ENCODE measurements around the gene PRICKLE3. TPM values are rescaled to one million over a fixed set of nuclear protein-coding genes. Genes with fewer than 3 reads are reported as not detected.

The PRICKLE3 gene
- total and polyA plus RNA-seq, 2 experiments from 2014 or later = 4.7 to 13.7 TPM

DNA sequence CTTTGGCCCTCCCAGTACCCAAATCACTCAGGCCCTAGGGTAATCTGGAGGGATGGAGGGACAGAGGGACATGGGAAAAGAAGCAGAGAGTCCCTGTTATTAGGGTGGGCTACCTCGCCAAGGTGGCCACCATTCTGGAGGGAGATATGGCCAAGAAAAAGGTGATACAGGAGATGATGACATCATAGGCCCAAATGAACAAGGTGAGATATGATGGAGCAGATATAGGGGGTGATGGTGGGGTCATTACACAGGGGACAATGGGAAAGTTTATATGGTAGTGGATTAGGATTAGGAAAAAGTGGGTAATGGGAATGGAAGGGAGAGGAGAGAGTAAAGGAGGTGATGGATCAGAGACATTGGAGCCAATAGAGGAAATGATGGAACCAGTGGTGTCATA, 26.7 kb upstream of the PRICKLE3 start:
- no peaks in the 10 kb centered on the region for H3K79me2 ChIP-seq (replicated peaks; ENCODE audit: insufficient read depth)
- ATAC-seq (no peak), DNase-seq (ENCODE audit: low spot score) (no peak)
- TF ChIP-seq, protein P1, sequence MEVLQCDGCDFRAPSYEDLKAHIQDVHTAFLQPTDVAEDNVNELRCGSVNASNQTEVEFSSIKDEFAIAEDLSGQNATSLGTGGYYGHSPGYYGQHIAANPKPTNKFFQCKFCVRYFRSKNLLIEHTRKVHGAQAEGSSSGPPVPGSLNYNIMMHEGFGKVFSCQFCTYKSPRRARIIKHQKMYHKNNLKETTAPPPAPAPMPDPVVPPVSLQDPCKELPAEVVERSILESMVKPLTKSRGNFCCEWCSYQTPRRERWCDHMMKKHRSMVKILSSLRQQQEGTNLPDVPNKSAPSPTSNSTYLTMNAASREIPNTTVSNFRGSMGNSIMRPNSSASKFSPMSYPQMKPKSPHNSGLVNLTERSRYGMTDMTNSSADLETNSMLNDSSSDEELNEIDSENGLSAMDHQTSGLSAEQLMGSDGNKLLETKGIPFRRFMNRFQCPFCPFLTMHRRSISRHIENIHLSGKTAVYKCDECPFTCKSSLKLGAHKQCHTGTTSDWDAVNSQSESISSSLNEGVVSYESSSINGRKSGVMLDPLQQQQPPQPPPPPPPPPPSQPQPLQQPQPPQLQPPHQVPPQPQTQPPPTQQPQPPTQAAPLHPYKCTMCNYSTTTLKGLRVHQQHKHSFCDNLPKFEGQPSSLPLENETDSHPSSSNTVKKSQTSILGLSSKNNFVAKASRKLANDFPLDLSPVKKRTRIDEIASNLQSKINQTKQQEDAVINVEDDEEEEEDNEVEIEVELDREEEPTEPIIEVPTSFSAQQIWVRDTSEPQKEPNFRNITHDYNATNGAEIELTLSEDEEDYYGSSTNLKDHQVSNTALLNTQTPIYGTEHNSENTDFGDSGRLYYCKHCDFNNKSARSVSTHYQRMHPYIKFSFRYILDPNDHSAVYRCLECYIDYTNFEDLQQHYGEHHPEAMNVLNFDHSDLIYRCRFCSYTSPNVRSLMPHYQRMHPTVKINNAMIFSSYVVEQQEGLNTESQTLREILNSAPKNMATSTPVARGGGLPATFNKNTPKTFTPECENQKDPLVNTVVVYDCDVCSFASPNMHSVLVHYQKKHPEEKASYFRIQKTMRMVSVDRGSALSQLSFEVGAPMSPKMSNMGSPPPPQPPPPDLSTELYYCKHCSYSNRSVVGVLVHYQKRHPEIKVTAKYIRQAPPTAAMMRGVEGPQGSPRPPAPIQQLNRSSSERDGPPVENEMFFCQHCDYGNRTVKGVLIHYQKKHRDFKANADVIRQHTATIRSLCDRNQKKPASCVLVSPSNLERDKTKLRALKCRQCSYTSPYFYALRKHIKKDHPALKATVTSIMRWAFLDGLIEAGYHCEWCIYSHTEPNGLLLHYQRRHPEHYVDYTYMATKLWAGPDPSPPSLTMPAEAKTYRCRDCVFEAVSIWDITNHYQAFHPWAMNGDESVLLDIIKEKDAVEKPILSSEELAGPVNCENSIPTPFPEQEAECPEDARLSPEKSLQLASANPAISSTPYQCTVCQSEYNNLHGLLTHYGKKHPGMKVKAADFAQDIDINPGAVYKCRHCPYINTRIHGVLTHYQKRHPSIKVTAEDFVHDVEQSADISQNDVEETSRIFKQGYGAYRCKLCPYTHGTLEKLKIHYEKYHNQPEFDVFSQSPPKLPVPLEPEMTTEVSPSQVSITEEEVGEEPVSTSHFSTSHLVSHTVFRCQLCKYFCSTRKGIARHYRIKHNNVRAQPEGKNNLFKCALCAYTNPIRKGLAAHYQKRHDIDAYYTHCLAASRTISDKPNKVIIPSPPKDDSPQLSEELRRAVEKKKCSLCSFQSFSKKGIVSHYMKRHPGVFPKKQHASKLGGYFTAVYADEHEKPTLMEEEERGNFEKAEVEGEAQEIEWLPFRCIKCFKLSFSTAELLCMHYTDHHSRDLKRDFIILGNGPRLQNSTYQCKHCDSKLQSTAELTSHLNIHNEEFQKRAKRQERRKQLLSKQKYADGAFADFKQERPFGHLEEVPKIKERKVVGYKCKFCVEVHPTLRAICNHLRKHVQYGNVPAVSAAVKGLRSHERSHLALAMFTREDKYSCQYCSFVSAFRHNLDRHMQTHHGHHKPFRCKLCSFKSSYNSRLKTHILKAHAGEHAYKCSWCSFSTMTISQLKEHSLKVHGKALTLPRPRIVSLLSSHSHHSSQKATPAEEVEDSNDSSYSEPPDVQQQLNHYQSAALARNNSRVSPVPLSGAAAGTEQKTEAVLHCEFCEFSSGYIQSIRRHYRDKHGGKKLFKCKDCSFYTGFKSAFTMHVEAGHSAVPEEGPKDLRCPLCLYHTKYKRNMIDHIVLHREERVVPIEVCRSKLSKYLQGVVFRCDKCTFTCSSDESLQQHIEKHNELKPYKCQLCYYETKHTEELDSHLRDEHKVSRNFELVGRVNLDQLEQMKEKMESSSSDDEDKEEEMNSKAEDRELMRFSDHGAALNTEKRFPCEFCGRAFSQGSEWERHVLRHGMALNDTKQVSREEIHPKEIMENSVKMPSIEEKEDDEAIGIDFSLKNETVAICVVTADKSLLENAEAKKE (CRISPR knock-in tag; IDR thresholded peaks at IDR 0.05) = no peak
- no peaks in the 10 kb centered on the region for H3F3A ChIP-seq (replicated peaks; ENCODE audit: low read depth)
- no peaks in the 10 kb centered on the region for H3K9me2 ChIP-seq (ENCODE audit: insufficient read depth)
- no peak overlapping the region for H3K27ac Mint-ChIP-seq
- no peak overlapping the region for H3K4me2 ChIP-seq
- H3K27ac ChIP-seq (ENCODE audit: low read depth) = no peak overlapping the region
- no peaks in the 10 kb centered on the region for H4K20me1 ChIP-seq (replicated peaks; ENCODE audit: insufficient read depth)
- H3K36me3 Mint-ChIP-seq (ENCODE audit: low read depth) = no peaks in the 10 kb centered on the region
- H2AFZ ChIP-seq = no peak overlapping the region
- no peaks in the 10 kb centered on the region; the same call in 2 of the 3 replicates for H3K4me1 Mint-ChIP-seq
- no peaks in the 10 kb centered on the region for H3K36me3 ChIP-seq (ENCODE audit: insufficient read depth)
- H3K4me3 Mint-ChIP-seq = no peak overlapping the region
- H3K27me3 Mint-ChIP-seq (ENCODE audit: insufficient read depth, low read depth, poor library complexity) = peaks cover 2% of the 10 kb centered on the region
- no peaks in the 10 kb centered on the region for H3K27me3 ChIP-seq (ENCODE audit: insufficient read depth)
- H3K9me3 Mint-ChIP-seq = no peaks in the 10 kb centered on the region
- no peak overlapping the region for H3K4me3 ChIP-seq
- H3K4me1 ChIP-seq (ENCODE audit: insufficient read depth) = no peaks in the 10 kb centered on the region; the same call in 1 of the 2 replicates

DNA sequence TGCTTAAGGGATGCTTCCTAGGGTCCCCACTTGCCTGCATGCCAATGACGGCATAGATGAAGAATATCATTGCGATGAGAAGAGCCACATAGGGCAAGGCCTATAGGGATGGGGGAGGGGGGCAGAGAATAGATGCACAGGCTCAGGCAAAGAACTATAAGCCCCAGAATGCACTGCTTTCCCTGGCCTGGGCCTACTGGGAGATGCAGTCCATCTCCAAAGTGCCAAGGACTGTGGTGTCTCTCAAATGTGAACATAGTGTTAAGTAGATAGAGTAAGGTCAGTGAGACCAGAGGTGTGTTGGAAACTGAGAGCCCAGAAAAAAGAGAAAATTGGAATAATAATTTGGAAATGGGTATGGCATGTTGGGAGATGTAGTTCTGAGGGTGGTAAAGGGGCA, 26.0 kb upstream of the PRICKLE3 start:
- TF ChIP-seq NANOG (IDR thresholded peaks at IDR 0.05; ENCODE audit: borderline replicate concordance) = no peak
- TF ChIP-seq, protein P2, sequence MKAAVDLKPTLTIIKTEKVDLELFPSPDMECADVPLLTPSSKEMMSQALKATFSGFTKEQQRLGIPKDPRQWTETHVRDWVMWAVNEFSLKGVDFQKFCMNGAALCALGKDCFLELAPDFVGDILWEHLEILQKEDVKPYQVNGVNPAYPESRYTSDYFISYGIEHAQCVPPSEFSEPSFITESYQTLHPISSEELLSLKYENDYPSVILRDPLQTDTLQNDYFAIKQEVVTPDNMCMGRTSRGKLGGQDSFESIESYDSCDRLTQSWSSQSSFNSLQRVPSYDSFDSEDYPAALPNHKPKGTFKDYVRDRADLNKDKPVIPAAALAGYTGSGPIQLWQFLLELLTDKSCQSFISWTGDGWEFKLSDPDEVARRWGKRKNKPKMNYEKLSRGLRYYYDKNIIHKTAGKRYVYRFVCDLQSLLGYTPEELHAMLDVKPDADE (IDR thresholded peaks at IDR 0.05) = 0 out of 2 replicates have a peak, but pooled peaks have one; percentile 55
- H3K36me3 Mint-ChIP-seq (ENCODE audit: low read depth) = no peaks in the 10 kb centered on the region
- Histone ChIP-seq H3K79me2 (replicated peaks; ENCODE audit: insufficient read depth) (no peaks in the 10 kb centered on the region), H4K20me1 (replicated peaks; ENCODE audit: insufficient read depth) (no peaks in the 10 kb centered on the region), H3K9me2 (ENCODE audit: insufficient read depth) (no peaks in the 10 kb centered on the region), H2AFZ (no peak overlapping the region), H3K27me3 (ENCODE audit: insufficient read depth) (no peaks in the 10 kb centered on the region), H3K27ac (ENCODE audit: low read depth) (no peak overlapping the region), H3K4me1 (ENCODE audit: insufficient read depth) (no peaks in the 10 kb centered on the region; the same call in 1 of the 2 replicates), H3F3A (replicated peaks; ENCODE audit: low read depth) (no peaks in the 10 kb centered on the region), H3K36me3 (ENCODE audit: insufficient read depth) (no peaks in the 10 kb centered on the region), H3K4me3 (no peak overlapping the region), H3K4me2 (no peak overlapping the region)
- DNase-seq (ENCODE audit: low spot score) (no peak), ATAC-seq (no peak)
- H3K4me3 Mint-ChIP-seq = no peak overlapping the region
- no peaks in the 10 kb centered on the region; the same call in 2 of the 3 replicates for H3K4me1 Mint-ChIP-seq
- H3K9me3 Mint-ChIP-seq = no peaks in the 10 kb centered on the region
- H3K27ac Mint-ChIP-seq = no peak overlapping the region
- H3K27me3 Mint-ChIP-seq (ENCODE audit: insufficient read depth, low read depth, poor library complexity) = peaks cover 2% of the 10 kb centered on the region
